NCI-H146 treated with DMSO at 0.1 percent for 48 hours (cell line): Measurements from ENCODE around the gene EML1.

Experiments
- DNase-seq: peaks from one replicate; lab custom pipeline; 2025; ENCODE audit not compliant: unreplicated experiment; lab: John Stamatoyannopoulos, UW

The EML1 gene

DNA sequence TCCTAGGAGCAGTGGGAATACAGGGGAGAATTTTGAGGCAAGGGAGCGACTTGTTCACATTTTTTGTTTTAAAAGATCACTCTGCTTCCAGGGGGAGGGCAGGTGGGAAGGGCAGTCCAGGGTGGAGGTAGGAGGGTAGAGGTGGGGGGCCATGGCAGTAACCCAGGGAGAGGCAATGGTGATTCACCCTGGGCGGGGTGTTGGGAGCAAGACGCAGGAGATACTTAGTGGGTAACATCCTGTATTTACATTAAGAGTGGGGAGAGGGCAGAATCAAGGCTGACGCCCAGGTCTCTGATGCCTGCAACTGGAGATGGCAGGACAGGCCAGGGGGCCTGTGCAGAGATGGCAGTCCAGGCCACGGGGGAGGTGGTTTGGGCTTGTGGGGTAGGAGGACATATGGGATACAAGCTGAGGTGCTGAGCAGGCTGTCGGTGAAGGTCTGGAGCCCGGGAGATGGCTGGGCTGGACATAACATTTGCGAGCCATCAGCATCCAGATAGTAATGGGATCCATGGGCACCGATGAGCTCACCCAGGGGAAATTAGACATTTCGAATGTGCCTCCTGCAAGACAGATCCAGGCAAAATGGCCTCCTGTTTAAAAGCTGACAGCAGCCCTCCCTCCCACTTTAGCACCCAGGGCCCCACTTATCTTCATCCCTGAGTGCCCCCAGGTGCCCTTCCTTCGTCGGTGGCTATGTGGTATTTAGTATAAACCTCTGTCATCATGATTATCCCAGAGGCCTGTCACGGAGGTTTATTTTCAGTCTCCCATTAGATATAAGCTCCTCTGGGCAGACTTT, 9.3 kb downstream of the EML1 start:
- DNase-seq: no peak

DNA sequence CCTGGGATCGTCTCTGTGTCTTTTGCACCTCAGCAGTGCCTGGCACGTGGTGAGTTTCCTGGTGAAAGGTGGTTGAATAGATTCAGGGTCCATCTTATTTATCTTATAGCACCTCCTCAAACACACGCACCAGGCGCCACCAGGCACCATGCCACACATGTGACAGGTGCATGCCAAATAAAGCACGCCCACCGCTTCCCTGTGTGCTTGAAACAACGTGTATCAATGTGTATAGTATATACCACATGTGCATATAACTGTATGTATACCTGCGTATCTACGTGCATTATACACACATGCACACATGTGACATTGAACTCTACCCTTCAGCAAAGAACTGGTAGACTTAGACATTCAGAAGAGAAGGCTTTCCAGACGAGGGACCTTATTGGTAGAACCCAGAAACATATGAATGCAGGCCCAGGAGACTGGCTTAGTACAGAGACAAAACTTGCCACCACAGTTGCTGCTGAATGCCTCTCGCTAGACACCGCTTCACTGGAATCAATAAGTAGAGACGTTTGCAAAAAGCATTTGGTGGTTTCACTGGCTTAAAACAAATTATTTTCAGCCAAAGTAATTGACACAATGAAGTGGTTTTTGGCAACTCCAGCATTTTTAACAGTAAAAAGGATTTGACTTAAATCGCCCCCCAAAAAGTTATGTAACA, 10.0 kb downstream of the EML1 start:
- no peak for DNase-seq

DNA sequence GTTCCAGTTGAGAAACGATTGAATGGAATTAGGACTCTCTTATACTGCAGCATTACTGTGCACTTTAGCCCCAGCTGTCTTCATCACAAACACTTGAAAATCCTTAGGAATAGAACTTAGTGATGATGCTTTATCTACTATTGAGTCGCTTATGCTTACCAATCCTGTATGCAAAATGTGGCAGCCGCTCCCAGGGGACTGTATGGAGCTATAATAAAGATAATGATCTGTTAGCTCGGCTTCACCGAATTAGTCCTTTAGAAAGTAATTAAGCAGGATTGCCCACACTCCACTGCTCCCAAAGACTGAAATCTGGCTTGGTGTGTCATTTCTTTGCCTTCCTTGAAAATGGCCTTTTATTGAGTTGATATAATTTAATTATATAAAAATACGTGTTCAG, 10.6 kb downstream of the EML1 start:
- no peak for DNase-seq

DNA sequence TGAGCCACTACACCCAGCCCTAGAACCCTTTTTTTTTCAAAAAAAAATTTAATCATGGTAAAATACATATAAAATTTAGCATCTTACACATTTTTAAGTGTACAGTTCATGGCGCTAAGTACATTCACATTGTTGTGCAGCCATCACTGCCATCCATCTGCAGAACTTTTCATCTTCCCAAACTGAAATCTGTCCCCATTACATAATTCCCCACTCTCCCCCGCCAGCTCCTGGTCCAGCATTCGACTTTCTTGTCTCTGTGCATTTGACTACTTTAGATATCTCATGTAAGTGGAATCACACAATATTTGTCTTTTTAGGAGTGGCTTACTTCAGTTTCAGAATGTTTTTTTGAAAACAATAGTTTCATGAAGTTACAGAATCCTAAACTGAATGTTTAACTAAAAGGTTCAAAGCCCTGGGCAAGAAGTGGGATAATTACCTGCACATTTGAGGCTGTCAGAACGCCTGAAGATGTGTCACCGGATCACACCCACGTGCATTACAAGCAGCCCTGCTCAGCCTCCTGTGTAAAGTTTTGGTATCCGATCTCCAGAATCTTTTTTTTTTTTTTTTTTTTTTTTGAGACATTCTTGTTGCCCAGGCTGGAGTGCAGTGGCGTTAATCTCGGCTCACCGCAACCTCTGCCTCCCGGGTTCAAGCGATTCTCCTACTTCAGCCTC, 12.7 kb downstream of the EML1 start:
- DNase-seq: no peak

DNA sequence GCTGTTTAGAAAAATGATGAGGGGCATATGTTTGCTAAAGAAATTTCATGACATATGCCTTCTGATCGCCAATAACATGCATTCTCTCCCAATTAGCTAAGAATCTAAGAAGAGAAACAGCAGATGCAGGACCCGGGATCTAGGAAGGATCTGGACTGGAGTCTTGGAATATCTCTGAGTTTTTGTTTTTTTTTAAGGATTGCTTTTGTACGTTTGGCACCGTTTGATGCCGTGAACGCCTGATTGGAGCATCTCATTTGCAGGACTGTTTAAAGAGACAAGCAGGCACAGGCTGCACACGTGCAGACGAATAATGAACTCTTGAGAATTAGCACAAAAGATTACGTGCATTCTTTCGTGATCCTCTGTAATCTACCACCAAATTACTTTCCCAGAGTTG, 13.6 kb downstream of the EML1 start:
- no peak for DNase-seq

DNA sequence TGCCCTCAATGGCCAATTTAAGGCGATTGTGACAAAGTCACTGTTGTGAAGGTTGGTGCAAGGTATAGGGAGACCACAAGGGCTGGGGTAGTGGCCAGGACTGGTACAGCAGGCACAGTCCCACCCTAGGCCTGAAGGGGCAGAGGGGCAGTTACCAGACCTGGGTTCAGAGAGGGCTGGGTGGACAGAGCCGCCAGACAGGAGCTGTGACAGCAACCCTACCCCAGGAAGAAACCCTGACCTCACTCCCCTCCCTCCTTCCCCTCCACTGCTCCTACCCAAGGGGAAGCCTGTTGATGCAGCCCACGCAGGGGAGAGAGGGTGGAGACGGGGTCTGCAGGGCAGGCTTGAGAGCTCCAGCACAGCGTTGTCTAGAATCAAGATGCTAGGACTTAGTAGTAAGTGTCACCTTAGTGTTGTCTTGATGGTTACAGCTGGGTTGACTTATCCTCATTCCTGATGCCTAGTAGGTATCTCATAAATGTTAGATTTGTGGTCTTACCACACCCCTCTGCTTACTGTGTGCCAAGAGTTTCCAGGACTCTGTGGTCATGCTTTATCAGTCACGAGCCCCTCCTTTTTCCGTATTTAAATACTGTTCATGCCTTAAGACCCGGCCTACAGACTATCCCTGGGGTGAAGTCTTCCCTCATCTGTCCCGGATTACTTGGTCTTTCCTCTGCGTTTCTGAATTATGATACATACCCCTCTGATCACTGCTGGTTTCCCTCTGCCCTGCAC, 14.4 kb downstream of the EML1 start:
- no peak for DNase-seq

DNA sequence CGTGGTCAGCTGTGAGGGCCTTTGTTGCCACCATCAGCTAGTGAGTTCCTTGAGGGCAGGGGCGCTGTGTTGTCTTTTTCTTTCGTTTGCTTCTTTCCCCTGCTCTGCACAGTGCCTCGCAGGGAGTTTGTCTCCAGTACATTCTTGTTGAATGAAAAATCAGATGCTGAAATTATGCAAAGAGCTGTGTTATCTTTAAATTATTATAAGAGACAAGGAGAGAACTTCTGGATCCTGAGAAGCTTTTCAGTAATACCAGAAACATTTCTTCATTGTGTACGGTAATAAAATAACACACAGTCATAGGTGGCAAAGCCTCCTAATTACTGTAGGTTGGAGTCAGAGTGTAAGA, 14.9 kb downstream of the EML1 start:
- no peak for DNase-seq

DNA sequence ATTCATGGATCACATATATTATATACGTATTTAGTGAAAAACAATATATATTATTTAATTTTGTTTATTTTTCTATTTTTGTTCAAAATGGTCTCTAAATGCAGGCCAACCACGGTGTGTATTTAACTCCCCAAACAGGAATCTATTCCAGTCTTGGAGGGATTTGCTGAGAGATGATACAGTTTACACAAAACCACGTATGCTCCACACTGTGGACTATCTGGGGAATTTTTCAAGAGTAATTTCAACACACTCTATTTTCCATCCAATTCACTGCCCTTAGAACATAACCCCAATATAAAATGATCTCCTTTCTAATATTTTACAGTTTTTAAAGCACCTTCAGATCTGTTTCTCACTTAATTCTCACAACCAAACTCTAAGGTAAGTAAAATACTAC, 15.3 kb downstream of the EML1 start:
- DNase-seq: no peak

DNA sequence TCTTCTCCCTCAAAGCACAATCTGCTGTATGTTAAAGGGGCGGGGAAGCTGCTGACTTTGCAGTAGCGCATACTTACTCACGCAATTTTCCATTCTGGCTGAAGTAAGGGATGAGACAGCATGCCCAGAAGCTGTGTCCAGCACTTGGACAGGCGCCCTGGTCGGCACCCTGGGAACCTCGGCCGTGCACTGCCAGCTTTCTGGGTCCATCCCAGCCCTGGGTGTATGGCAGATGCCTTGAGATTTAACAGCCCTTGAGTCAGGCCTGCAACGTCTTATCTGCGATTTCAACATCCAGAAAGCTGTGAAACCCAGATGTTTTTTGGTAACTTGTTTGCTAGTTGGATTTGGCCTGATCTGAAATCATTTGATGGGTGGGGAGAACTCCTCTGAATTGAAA, 16.1 kb downstream of the EML1 start:
- no peak for DNase-seq

DNA sequence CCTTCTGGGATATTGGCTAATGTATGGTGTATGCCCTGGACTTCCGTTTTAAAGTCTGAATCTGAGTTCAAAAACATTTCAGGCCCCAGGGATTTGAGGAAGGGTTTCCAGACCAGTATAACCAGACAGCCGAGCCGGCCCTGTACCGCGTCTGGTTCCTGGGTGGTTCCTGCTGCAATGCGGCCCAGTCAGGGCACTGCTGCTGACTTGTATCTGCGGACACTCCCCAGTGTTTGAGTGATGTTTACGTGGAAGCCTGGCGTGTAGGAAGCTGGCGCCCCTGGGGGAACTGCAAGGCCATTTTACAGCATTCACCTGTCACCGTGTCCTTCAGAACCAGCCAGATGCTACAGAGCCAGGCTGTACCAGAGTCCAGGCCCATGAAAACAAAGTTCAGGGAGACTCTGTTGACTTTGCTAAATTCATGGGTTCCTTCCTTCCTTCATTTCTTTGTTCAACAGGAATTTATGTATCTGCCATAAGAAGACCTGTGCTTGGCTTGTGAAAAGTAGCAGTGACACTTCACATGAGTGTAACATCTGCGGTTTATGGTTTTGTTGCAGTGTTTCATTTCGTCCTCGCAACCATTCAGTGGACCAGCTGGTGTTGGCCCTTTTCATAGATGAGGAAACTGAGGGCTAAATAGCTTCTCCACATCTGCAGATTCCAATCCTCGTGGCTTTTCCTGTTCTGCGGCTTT, 16.8 kb downstream of the EML1 start:
- no peak for DNase-seq

DNA sequence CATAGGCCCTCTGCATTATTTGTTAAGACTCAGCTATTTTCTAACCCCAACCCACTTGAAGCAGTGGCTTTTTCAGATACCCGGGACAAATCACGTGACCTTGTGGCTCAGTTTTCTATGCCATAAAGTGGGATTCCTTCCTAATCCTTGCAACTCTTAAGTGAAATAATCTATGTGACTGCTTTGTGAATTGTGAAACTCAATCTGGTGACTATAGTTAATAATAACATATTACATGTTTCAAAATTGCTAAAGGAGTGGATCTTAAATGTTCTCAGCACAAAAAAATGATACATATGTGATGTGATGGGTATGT, 17.3 kb downstream of the EML1 start:
- no peak for DNase-seq

DNA sequence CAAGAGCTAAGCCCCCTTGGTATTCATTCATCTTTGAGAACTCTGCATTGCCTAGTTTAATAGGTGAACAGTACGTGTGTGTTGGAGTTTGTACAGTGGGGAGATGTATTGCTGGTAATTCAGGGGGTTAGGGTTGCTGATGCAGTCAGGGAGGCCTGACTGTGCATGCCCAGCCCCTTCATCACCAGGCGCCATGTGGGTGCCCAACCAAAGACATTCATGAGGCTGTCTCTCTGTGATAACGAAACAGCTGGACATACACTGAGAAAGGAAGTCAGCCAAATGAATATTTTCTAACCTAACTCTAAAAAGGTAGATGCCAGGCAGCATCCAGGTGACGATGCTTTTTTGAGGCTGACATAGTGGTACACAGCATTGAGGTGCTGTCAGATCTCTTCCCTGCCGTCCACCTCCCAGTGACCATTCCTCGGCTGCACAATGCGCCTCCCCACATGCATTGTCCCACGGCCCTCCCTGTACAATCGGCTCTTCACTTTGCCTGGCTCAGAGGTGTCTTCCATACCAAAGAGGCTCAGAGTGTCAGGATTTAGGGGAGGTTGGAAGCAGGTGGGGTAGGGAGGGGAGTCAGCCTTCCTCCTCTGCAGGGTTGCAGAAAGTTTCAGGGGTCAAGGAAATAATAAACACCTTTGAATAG, 19.0 kb downstream of the EML1 start:
- no peak for DNase-seq

DNA sequence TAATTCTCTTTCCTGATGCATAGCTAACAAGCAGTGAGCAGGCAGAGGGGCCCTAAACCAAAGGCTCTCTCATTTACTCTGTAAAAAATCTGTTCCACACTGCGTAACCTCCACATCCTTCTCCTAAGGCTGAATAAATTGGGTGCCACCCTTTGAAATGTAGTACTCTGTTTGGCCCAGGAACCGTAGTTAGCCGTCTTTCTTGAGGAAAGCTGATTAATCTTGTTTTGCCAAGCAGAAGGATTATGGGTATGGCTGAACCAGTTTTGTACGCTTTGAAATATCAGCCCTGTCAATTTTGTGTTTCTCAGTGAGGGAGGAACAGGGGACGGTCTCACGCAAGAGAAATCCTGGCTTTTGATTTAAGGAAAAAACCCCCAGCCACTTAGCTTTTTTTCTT, 19.7 kb downstream of the EML1 start:
- no peak for DNase-seq

DNA sequence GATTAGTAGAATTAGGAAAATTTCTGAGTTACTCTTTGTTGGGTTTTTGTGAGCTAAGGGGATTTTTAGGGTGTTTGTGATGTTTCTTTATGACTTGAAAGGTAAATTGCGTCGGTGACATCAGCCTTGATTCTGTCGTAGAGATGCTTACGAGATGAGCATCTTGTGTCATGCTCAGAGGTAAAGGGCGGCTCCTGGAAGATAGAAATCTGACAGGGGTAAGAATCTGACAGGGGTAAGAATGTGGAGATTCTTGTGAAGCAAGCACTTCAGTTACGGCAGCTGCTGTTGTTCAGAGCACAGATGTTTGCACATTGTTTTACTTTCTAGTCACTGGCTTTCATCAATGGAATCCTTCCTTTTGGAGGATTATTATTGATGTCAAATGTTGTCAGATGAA, 22.5 kb downstream of the EML1 start:
- DNase-seq: no peak

DNA sequence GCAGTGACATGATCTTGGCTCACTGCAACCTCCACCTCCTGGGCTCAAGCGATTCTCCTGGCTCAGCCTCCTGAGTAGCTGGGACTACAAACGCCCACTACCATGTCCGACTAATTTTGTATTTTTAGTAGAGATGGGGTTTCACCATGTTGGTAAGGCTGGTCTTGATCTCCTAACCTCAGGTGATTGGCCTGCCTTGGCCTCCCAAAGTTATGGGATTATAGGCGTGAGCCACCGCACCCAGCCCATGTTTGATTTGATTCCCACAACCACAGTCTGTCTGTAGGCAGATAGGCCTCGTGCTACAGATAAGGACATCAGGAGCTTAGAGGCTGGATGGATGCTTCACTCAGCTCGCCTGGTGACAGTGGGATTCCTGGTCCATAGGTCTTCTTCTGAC, 23.0 kb downstream of the EML1 start:
- no peak for DNase-seq

DNA sequence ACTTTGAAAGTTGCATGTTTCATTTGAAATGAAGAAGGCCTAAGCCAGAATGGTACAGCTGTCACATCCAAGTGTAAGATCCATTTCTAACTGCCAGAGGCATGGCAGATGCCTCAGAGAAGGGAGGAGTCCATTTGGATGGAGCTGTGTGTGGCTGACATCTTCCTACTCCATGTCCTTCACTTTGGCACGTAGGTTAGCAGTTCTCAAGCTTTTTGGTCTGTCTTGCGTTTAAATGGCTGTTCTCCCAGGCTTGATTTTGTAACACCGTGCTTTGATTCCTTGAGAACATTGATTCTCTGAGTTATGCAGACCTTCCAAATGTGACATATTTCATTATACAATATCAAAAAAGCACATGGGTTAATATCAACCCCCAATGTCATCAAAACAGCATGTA, 23.4 kb downstream of the EML1 start:
- DNase-seq: no peak

DNA sequence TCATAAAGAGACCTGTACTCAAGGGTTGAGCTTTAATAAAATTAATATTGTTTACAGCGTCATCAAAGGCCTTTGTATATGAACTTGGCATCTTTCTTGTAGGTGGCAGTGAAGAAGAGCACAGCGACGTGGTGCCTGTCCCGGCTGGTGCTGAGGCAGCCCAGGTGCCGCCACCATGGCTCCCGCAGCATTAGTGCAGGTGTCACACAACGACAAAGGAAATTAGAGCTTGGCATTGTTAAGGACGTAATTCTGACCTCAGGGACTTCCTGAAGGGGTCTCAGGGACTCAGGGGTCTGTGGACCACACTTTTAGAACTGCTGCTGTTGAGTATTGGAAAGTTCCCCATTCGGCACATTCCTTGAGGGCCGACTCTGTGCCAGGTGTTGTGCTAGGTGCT, 24.1 kb downstream of the EML1 start:
- no peak for DNase-seq

DNA sequence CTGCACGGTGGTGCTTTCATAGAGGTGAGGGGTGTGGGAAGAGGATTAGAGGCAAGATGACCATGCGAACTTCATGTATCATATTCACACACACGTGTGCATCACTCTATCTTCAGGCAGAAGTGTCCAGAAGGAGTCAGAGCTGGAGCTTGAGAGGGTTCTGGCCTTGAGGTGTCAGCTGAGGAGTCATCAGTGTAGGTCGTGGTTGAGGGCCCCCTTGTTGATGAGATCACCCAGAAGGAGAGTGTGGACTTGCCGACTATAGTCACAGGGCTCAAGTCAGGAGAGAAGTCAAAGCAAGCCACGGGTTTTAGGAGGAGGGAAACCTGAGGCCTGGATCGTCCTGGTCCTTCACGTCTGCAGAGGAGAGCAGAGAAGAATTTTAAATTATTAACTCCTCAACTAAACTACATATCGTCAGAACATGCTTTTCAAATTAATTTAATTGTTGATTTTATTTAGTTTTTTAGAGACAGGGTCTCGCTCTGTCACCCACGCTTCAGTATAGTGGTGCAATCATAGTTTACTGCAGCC, 25.4 kb downstream of the EML1 start:
- DNase-seq: no peak

DNA sequence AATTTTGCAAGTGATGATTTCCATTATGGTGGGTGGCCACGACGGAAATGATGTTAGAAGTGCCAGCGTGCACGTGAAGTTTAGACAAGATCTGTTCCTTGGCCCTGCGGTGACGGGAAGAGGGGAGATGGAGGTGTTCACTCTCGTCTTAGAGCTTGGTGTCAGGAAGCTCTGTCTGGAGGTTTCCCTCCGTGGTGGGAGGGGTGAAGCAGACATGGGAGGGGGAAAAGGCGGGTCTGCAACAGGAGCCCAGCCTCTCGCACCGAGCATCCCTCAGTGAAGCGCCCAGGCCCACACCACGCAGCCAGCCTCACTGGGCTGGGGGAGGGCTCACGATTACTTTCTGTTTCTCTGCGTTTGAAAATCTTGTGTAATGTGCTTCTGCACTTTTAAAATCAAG, 26.3 kb downstream of the EML1 start:
- no peak for DNase-seq

DNA sequence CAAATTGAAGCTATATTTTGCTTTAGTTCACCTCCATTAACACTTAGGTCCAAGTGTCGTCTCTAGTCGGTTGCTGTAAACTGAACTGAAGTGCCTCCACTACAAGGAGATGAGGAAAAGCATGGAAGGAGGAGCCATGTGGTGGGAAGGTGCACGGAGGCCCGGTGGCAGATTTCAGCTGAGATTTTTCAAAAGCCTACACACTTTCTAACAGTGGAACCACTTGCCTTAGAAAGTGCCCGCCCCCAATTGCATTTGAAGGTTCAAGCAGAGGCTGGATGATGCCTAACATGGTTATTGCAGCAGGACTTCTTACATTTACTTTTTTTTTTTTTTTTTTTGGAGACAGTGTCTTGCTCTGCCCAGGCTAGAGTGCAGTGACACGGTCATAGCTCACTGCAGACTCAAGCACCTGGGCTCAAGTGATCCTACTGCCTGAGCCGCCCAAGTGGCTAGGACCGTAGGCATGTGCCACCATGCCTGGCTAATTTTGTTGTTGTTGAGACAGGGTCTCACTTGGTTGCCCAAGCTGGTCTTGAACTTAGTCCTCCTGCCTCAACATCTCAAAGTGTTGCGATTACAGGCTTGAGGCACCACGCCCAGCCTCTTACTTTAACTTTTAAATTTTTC, 27.6 kb downstream of the EML1 start:
- DNase-seq: no peak
